Measurements from ENCODE around the gene KCNN1.

GRCh38 chr19:18021121-18021755 lies 54.3 kb downstream of the KCNN1 start:
- TF ChIP-seq, protein P1, sequence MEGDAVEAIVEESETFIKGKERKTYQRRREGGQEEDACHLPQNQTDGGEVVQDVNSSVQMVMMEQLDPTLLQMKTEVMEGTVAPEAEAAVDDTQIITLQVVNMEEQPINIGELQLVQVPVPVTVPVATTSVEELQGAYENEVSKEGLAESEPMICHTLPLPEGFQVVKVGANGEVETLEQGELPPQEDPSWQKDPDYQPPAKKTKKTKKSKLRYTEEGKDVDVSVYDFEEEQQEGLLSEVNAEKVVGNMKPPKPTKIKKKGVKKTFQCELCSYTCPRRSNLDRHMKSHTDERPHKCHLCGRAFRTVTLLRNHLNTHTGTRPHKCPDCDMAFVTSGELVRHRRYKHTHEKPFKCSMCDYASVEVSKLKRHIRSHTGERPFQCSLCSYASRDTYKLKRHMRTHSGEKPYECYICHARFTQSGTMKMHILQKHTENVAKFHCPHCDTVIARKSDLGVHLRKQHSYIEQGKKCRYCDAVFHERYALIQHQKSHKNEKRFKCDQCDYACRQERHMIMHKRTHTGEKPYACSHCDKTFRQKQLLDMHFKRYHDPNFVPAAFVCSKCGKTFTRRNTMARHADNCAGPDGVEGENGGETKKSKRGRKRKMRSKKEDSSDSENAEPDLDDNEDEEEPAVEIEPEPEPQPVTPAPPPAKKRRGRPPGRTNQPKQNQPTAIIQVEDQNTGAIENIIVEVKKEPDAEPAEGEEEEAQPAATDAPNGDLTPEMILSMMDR (IDR thresholded peaks at IDR 0.05; ENCODE audit: low read depth, low read length) = no peak
- TF ChIP-seq EZH2phosphoT487 (IDR thresholded peaks at IDR 0.05; ENCODE audit: low read depth) = no peak

All from OCI-LY3 (cell line).